HepG2 (cell line): ENCODE data around the gene DNAJB11. TPM values are rescaled to one million over a fixed set of nuclear protein-coding genes. Genes with fewer than 3 reads are reported as not detected.

Experiments used
- ATF2 ChIP-seq: sonication (generic); formaldehyde crosslinking; IDR thresholded peaks from 2 replicates; pipeline ENCODE4 v1.4.0; 2020; ENCODE audit warnings: missing genetic modification reagents
- FOXK2 ChIP-seq: fragments of 450-650 bp; IDR thresholded peaks from 2 replicates; pipeline ENCODE4 v1.6.1; 2016
- FUBP1 ChIP-seq: sonication (generic); formaldehyde crosslinking; IDR thresholded peaks from 2 replicates; pipeline ENCODE4 v1.5.1; 2020; ENCODE audit warnings: missing genetic modification reagents, mild to moderate bottlenecking, borderline replicate concordance
- KLF6 ChIP-seq: IDR thresholded peaks from 2 replicates; pipeline ENCODE4 v1.8.0; 2016; ENCODE audit warnings: missing biosample characterization, missing genetic modification reagents
- MXD4 ChIP-seq: IDR thresholded peaks from 2 replicates; pipeline ENCODE4 v1.6.1; 2016; ENCODE audit warnings: mild to moderate bottlenecking, missing biosample characterization, missing genetic modification reagents
- PHF20 ChIP-seq: sonication (generic); formaldehyde crosslinking; IDR thresholded peaks from 2 replicates; pipeline ENCODE4 v1.5.0; 2020; ENCODE audit warnings: mild to moderate bottlenecking, missing genetic modification reagents
- PRDM15 ChIP-seq: sonication (generic); formaldehyde crosslinking; IDR thresholded peaks from 2 replicates; pipeline ENCODE4 v1.4.0; 2020; ENCODE audit warnings: missing genetic modification reagents
- ZNF260 ChIP-seq: sonication (generic); formaldehyde crosslinking; IDR thresholded peaks from 2 replicates; pipeline ENCODE4 v1.4.0; 2020; ENCODE audit warnings: missing genetic modification reagents, low read depth, mild to moderate bottlenecking, borderline replicate concordance
- ZNF280B ChIP-seq: sonication (generic); formaldehyde crosslinking; IDR thresholded peaks from 2 replicates; pipeline ENCODE4 v1.5.0; 2020; ENCODE audit warnings: missing genetic modification reagents, mild to moderate bottlenecking, borderline replicate concordance
- ZNF367 ChIP-seq: sonication (generic); formaldehyde crosslinking; IDR thresholded peaks from 2 replicates; pipeline ENCODE4 v1.4.0; 2020; ENCODE audit warnings: missing genetic modification reagents, borderline replicate concordance
- polyA plus RNA-seq, 8 experiments: library from polyadenylated mRNA; depleted of rRNA in 3 of 8; stranded (reverse) in 7 of 8; unstranded in 1 of 8; fragments of >200 nt; fragmentation: Illumina TruSeq in 4 of 8; extraction: Trizol in 4 of 8; gene quantifications; 2 replicates each; pipeline versions ENCODE4 v1.2.1 to v1.2.3, GENCODE V29; 2011 to 2016; ENCODE audit warnings: low read depth in 4 of 8, missing spikeins in 1 of 8, mixed read lengths in 1 of 8; ENCODE audit not compliant: insufficient read depth in 1 of 8
- total RNA-seq, 5 experiments: library from RNA; depleted of rRNA; stranded (reverse); fragments of >200 nt; fragmentation: Illumina TruSeq; extraction: Trizol; gene quantifications; 2 replicates each; pipeline ENCODE4 v1.2.3, GENCODE V29; 2016; ENCODE audit warnings: low read depth in 1 of 5

Gene DNAJB11
- total and polyA plus RNA-seq, 2 of the 13 experiments (the other 11 are each of a cell fraction or from before 2014, with no cell fraction given) = 41.0 to 132 TPM

GRCh38 chr3:186567072-186567921 is 3.2 kb upstream of the DNAJB11 start, which contains the start of gene TBCCD1 (continued):
- TF ChIP-seq FUBP1 (no peak), FOXK2 (no peak), ZNF367 (CRISPR knock-in tag) (no peak), PHF20 (CRISPR knock-in tag) (peak; percentile 81), PRDM15 (peak; percentile 21; the same call in 1 of the 2 replicates), ATF2 (peak; percentile 62), MXD4 (CRISPR knock-in tag) (peak; percentile 62), ZNF280B (CRISPR knock-in tag) (peak; percentile 85; the same call in 1 of the 2 replicates), KLF6 (CRISPR knock-in tag) (peak; percentile 69; the same call in 1 of the 2 replicates), ZNF260 (no peak)
